K562 (cell line): ENCODE results near the gene SAP30BP. TPM values are rescaled to one million over a fixed set of nuclear protein-coding genes. Genes with fewer than 3 reads are reported as not detected.

Experiments
- ATAC-seq: fragments of 200-7000 bp; cut with Tn5 transposase; 3 replicates; pipeline ENCODE4 v1.9.1; 2020; ENCODE audit warnings: moderate library complexity
- BruUV-seq: library from RNA; stranded (reverse); fragments of 400-500 nt; replicated peaks from 2 replicates; lab custom pipeline; 2021; lab: Mats Ljungman, UMichigan
- CTCF ChIA-PET: fragments of 300-600 bp; formaldehyde crosslinking; extraction: SDS; loops from one replicate; lab custom pipeline; 2021; ENCODE audit warnings: low intra/inter-chr PET ratio; lab: Yijun Ruan, JAX
- POLR2A ChIA-PET: fragments of 300-600, 350-650 bp; sonication (Branson Sonifier 250); formaldehyde crosslinking; extraction: SDS; loops from one replicate; lab custom pipeline; 2021; ENCODE audit warnings: antibody characterized with exemption, inconsistent platforms; lab: Yijun Ruan, JAX
- DNase-seq, 4 experiments: peaks; one replicate each; pipeline versions ENCODE4 v3.0.0 to v3.0.0-alpha.2; 2011 to 2018; ENCODE audit warnings: low spot score in 3 of 4, mixed read lengths in 3 of 4; ENCODE audit errors: extremely low read depth in 1 of 4
- FAIRE-seq: peaks from 2 replicates; lab custom pipeline; 2011; peaks lifted over from hg19 to GRCh38; lab: Jason Lieb, UNC
- H2AFZ ChIP-seq: 2 replicates; pipeline ENCODE4 v1.6.0; 2011; ENCODE audit warnings: low read depth, low read length, control low read depth, inconsistent platforms
- H3K27ac ChIP-seq: fragments of 200-600 bp; 3 replicates; pipeline ENCODE4 v1.8.0; 2011; ENCODE audit warnings: low read depth, mild to moderate bottlenecking, control low read depth, inconsistent platforms, low read length, moderate library complexity, mixed read lengths; ENCODE audit errors: extremely low read depth
- H3K27me3 ChIP-seq, 2 experiments: fragments of 300-600 bp in 1 of 2; 2 replicates in 1 of 2; 3 replicates in 1 of 2; pipeline versions ENCODE4 v1.6.0 to v1.8.0; 2011; ENCODE audit warnings: inconsistent platforms in 2 of 2, low read length in 2 of 2, mild to moderate bottlenecking in 1 of 2, mixed read lengths in 1 of 2, moderate library complexity in 1 of 2; ENCODE audit not compliant: control insufficient read depth in 2 of 2, insufficient read depth in 2 of 2
- H3K36me3 ChIP-seq: fragments of 300-600 bp; 3 replicates; pipeline ENCODE4 v1.8.0; 2011; ENCODE audit warnings: mild to moderate bottlenecking, low read length, inconsistent platforms; ENCODE audit not compliant: control insufficient read depth, insufficient read depth
- H3K4me1 ChIP-seq, 2 experiments: fragments of 200-600 bp in 1 of 2; replicated peaks in 1 of 2; 2 replicates in 1 of 2; 3 replicates in 1 of 2; pipeline versions ENCODE4 v1.5.1 to v1.8.0; 2011; ENCODE audit warnings: inconsistent platforms in 2 of 2, low read length in 2 of 2, mild to moderate bottlenecking in 1 of 2, mixed read lengths in 1 of 2, moderate library complexity in 1 of 2; ENCODE audit not compliant: control insufficient read depth in 2 of 2, insufficient read depth in 2 of 2
- H3K4me2 ChIP-seq: 2 replicates; pipeline ENCODE4 v1.6.1; 2011; ENCODE audit warnings: low read length, control low read depth, inconsistent platforms, mixed read lengths; ENCODE audit not compliant: insufficient read depth
- H3K4me3 ChIP-seq: fragments of 200-600 bp; sonication (generic), shearing (Covaris generic); 2 replicates; pipeline ENCODE4 v1.5.1; 2016; ENCODE audit warnings: control low read depth, inconsistent platforms
- H3K79me2 ChIP-seq: fragments of 200-600 bp; 3 replicates; pipeline ENCODE4 v1.8.0; 2011; ENCODE audit warnings: low read length, inconsistent platforms; ENCODE audit not compliant: control insufficient read depth, insufficient read depth
- H3K9ac ChIP-seq, 2 experiments: 2 replicates each; pipeline versions ENCODE4 v1.6.0 to v1.6.1; 2011; ENCODE audit warnings: low read depth in 2 of 2, low read length in 2 of 2, control low read depth in 1 of 2, inconsistent platforms in 1 of 2, mild to moderate bottlenecking in 1 of 2, mixed read lengths in 1 of 2; ENCODE audit not compliant: insufficient read depth in 1 of 2
- H3K9me1 ChIP-seq: one replicate; pipeline ENCODE4 v1.6.0; 2011; ENCODE audit warnings: inconsistent platforms, mild to moderate bottlenecking, low read length, moderate library complexity; ENCODE audit not compliant: control insufficient read depth, insufficient read depth
- H3K9me3 ChIP-seq: replicated peaks from 2 replicates; pipeline ENCODE4 v1.5.1; 2011; ENCODE audit warnings: low read depth, low read length, inconsistent platforms; ENCODE audit not compliant: control insufficient read depth, insufficient read depth
- H4K20me1 ChIP-seq: replicated peaks from 2 replicates; pipeline ENCODE4 v1.6.1; 2011; ENCODE audit warnings: low read length, inconsistent platforms, mixed read lengths; ENCODE audit not compliant: control insufficient read depth, insufficient read depth
- ATF7 ChIP-seq: fragments of 450-650 bp; IDR thresholded peaks from 2 replicates; pipeline ENCODE4 v1.7.1; 2014; ENCODE audit warnings: mild to moderate bottlenecking, moderate library complexity
- DPF2 ChIP-seq: fragments of 450-650 bp; IDR thresholded peaks from 2 replicates; pipeline ENCODE4 v1.6.1; 2016
- MCM5 ChIP-seq: fragments of 450-650 bp; IDR thresholded peaks from 2 replicates; pipeline ENCODE4 v1.6.1; 2016; ENCODE audit warnings: low read depth
- NR2C1 ChIP-seq, 2 experiments: fragments of 450-650 bp; IDR thresholded peaks; 2 replicates each; pipeline ENCODE4 v1.6.1; 2017; ENCODE audit warnings: mild to moderate bottlenecking in 2 of 2, antibody characterized with exemption in 1 of 2, inconsistent platforms in 1 of 2, missing compliant biosample characterization in 1 of 2, missing genetic modification characterization in 1 of 2
- PCBP2 ChIP-seq: fragments of 200-400 bp; formaldehyde crosslinking; IDR thresholded peaks from 2 replicates; pipeline ENCODE4 v1.6.1; 2018; ENCODE audit warnings: low read length, low read depth, mild to moderate bottlenecking, moderate library complexity; ENCODE audit not compliant: poor library complexity, severe bottlenecking
- SREBF1 ChIP-seq: fragments of 150-350 bp; IDR thresholded peaks from 2 replicates; pipeline ENCODE4 v1.6.1; 2014; ENCODE audit warnings: antibody characterized with exemption, low read depth, low read length, borderline replicate concordance
- WGBS: fragments of 100-300 bp; shearing (Covaris generic); methylation state at CpG from one replicate; pipeline ENCODE4 v1.1.6; 2016; ENCODE audit warnings: low coverage, mixed read lengths; ENCODE audit not compliant: insufficient coverage; ENCODE audit errors: missing lambda C conversion rate; 5-methylcytosine and 5-hydroxymethylcytosine counted together
- in situ Hi-C: fragments of 300-500 bp; cut with MboI; formaldehyde crosslinking; loops from 4 replicates; pipeline ENCODE4 v1.15.0; 2018; ENCODE audit warnings: inconsistent platforms, mixed read lengths
- intact Hi-C: fragments of 100-400 bp; cut with micrococcal nuclease; formaldehyde crosslinking; loops from 2 replicates; pipeline ENCODE4 v1.14.2; 2022
- polyA plus RNA-seq, 8 experiments: library from polyadenylated mRNA; depleted of rRNA in 4 of 8; stranded (reverse) in 5 of 8; unstranded in 3 of 8; fragments of >200 nt; fragmentation: Nextera tagmentation in 2 of 8; fragmentation: Illumina TruSeq in 1 of 8; extraction: Ambion mirVana in 2 of 8; extraction: Trizol in 1 of 8; gene quantifications; 2 replicates each; pipeline versions ENCODE4 v1.2.1 to v1.2.3, GENCODE V29; 2011 to 2014; ENCODE audit warnings: inconsistent platforms in 1 of 8, missing spikeins in 1 of 8
- total RNA-seq, 7 experiments: library from RNA; depleted of rRNA in 6 of 7; stranded (reverse); fragments of >200 nt in 6 of 7; fragmentation: Illumina TruSeq in 2 of 7; extraction: Trizol in 2 of 7; gene quantifications; 2 replicates each; pipeline versions ENCODE4 v1.2.1 to v1.2.3, GENCODE V29; 2011 to 2021; ENCODE audit warnings: low replicate concordance in 1 of 7
- TF ChIP-seq, protein P1 (sequence below): sonication (generic); formaldehyde crosslinking; IDR thresholded peaks from 2 replicates; pipeline ENCODE4 v1.5.0; 2020; ENCODE audit warnings: missing genetic modification reagents
- TF ChIP-seq, protein P2 (sequence below): fragments of 450-650 bp; IDR thresholded peaks from 2 replicates; pipeline ENCODE4 v1.6.1; 2017; ENCODE audit warnings: antibody characterized with exemption, mild to moderate bottlenecking
- TF ChIP-seq, protein P3 (sequence below): fragments of 450-650 bp; IDR thresholded peaks from 2 replicates; pipeline ENCODE4 v1.7.0; 2016; ENCODE audit warnings: borderline replicate concordance
- TF ChIP-seq, protein P4 (sequence below): fragments of 250-450 bp; sonication (Bioruptor Pico); IDR thresholded peaks from 2 replicates; pipeline ENCODE4 v1.5.1; 2021; ENCODE audit warnings: mild to moderate bottlenecking

Gene SAP30BP
- total and polyA plus RNA-seq, 9 of the 15 experiments (the other 6 are each of a cell fraction or from before 2014, with no cell fraction given): 45.3 to 154 (median 71.7) TPM

DNA sequence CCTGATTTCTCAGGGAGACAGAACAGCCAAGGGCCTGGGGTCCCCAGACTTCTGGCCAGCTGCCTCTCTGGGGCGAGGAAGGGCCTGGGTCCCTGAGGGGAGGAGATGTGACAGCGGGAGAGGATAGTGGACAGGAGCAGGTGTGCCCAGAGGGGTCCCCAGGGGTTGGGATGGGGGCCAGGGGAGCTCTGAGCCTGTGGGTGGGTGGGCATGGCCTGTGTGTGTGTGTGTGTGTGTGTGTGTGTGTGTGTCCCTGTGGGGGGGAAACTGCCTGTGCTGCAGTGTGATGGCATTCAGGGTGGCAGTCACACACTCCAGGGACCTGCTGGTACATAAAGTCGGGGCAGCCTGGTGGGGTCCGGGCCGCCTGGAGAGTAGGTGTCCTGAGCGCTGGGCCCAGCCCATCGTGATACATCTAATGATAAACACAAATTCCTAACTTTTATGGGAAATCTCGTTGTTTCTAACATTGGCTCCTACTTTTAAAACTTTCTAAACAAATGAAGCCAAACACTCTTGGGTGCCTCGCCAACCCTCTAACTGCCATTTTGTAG lies 55.5 kb downstream of the SAP30BP start (continued):
- TF ChIP-seq NR2C1 (IDR thresholded peaks at IDR 0.05) (no peak), NR2C1 (tag; IDR thresholded peaks at IDR 0.05) (no peak)

DNA sequence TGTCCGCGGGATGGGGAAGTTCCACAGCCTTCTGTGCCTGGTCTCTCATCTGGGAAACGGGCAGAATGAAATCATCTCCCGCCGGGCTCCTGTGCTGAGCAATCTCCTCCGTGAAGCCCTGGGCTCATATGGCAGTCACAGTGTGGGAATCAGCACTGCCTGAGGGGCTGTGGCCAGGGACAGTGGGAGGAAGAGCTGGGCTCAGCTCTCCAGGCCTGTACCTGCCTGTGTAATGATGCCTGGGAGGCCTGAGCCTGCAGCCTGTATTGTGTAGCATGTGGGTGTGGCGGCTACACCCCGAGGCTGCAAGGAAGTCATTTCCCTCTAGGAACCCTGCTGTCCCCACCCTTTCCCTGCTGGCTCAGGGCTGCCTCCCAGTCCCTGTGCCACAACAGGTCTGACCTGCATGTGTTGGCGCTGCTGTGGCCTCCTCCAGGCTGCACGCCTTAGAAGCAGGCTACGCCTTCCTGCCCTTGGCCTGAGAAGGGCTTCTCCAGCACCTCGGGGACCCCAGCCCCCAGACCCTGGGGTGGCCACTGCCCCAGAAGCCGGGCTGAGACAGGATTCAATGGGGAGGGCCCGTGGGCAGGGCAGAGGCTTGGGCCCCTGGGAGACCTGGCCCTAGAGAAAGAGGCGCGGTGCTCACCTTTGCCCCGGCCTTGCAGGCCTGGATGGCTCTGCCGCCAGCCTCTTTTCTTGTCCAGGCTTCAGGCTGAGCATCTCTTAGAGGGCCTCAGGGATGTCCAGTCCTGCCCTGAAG lies 56.2 kb downstream of the SAP30BP start:
- H3K9me1 ChIP-seq: no peaks in the 10 kb centered on the region
- no peak for FAIRE-seq
- in situ Hi-C loops: no loop called here
- peak; percentile 23 for ATAC-seq
- no peak overlapping the region for H3K4me3 ChIP-seq
- intact Hi-C loops: no loop called here
- H3K79me2 ChIP-seq: no peaks in the 10 kb centered on the region
- H3K4me2 ChIP-seq: no peak overlapping the region
- DNase-seq: no peak
- H2AFZ ChIP-seq: no peak overlapping the region
- no TSS peak for BruUV-seq
- peak overlapping the region in 1 of 2 experiments; percentile 31; a peak in 2 of 4 replicates for H3K9ac ChIP-seq
- H3K27me3 ChIP-seq: peaks cover 29 to 64% of the 10 kb centered on the region in 2 experiments
- H3K9me3 ChIP-seq: no peaks in the 10 kb centered on the region
- POLR2A ChIA-PET: interaction anchor here (0.6 to 0.7 kb wide), 3 partner anchors 50 to 192 kb away, joined by 3 to 7 read pairs (median 3); no protein-coding TSS in a partner anchor
- 37% methylated on average over 16 of the region's 18 CpGs for WGBS
- no peak overlapping the region for H3K27ac ChIP-seq
- peaks cover 0 to 41% of the 10 kb centered on the region in 2 experiments; a peak in 3 of 5 replicates for H3K4me1 ChIP-seq
- no peaks in the 10 kb centered on the region for H3K36me3 ChIP-seq
- CTCF ChIA-PET: no interaction called here
- no peaks in the 10 kb centered on the region; the same call in 1 of the 2 replicates for H4K20me1 ChIP-seq
- TF ChIP-seq ATF7 (no peak), PCBP2 (no peak), DPF2 (no peak), SREBF1 (no peak), MCM5 (no peak)
- TF ChIP-seq, protein P1, sequence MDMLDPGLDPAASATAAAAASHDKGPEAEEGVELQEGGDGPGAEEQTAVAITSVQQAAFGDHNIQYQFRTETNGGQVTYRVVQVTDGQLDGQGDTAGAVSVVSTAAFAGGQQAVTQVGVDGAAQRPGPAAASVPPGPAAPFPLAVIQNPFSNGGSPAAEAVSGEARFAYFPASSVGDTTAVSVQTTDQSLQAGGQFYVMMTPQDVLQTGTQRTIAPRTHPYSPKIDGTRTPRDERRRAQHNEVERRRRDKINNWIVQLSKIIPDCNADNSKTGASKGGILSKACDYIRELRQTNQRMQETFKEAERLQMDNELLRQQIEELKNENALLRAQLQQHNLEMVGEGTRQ (CRISPR knock-in tag): no peak
- TF ChIP-seq, protein P2, sequence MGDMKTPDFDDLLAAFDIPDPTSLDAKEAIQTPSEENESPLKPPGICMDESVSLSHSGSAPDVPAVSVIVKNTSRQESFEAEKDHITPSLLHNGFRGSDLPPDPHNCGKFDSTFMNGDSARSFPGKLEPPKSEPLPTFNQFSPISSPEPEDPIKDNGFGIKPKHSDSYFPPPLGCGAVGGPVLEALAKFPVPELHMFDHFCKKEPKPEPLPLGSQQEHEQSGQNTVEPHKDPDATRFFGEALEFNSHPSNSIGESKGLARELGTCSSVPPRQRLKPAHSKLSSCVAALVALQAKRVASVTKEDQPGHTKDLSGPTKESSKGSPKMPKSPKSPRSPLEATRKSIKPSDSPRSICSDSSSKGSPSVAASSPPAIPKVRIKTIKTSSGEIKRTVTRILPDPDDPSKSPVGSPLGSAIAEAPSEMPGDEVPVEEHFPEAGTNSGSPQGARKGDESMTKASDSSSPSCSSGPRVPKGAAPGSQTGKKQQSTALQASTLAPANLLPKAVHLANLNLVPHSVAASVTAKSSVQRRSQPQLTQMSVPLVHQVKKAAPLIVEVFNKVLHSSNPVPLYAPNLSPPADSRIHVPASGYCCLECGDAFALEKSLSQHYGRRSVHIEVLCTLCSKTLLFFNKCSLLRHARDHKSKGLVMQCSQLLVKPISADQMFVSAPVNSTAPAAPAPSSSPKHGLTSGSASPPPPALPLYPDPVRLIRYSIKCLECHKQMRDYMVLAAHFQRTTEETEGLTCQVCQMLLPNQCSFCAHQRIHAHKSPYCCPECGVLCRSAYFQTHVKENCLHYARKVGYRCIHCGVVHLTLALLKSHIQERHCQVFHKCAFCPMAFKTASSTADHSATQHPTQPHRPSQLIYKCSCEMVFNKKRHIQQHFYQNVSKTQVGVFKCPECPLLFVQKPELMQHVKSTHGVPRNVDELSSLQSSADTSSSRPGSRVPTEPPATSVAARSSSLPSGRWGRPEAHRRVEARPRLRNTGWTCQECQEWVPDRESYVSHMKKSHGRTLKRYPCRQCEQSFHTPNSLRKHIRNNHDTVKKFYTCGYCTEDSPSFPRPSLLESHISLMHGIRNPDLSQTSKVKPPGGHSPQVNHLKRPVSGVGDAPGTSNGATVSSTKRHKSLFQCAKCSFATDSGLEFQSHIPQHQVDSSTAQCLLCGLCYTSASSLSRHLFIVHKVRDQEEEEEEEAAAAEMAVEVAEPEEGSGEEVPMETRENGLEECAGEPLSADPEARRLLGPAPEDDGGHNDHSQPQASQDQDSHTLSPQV: no peak
- TF ChIP-seq, protein P3, sequence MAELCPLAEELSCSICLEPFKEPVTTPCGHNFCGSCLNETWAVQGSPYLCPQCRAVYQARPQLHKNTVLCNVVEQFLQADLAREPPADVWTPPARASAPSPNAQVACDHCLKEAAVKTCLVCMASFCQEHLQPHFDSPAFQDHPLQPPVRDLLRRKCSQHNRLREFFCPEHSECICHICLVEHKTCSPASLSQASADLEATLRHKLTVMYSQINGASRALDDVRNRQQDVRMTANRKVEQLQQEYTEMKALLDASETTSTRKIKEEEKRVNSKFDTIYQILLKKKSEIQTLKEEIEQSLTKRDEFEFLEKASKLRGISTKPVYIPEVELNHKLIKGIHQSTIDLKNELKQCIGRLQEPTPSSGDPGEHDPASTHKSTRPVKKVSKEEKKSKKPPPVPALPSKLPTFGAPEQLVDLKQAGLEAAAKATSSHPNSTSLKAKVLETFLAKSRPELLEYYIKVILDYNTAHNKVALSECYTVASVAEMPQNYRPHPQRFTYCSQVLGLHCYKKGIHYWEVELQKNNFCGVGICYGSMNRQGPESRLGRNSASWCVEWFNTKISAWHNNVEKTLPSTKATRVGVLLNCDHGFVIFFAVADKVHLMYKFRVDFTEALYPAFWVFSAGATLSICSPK: no peak
- TF ChIP-seq, protein P4, sequence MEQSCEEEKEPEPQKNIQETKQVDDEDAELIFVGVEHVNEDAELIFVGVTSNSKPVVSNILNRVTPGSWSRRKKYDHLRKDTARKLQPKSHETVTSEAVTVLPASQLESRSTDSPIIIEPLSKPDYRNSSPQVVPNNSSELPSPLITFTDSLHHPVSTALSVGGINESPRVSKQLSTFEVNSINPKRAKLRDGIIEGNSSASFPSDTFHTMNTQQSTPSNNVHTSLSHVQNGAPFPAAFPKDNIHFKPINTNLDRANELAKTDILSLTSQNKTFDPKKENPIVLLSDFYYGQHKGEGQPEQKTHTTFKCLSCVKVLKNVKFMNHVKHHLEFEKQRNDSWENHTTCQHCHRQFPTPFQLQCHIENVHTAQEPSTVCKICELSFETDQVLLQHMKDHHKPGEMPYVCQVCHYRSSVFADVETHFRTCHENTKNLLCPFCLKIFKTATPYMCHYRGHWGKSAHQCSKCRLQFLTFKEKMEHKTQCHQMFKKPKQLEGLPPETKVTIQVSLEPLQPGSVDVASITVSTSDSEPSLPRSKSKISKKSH: no peak
